Fibroblast of pulmonary artery (primary cell): Measurements from ENCODE around the gene MACROH2A1.

Experiments used
- DNase-seq: peaks from one replicate; pipeline ENCODE4 v3.0.0-alpha.2; 2010; ENCODE audit warnings: low read depth
- H3K4me3 ChIP-seq: replicated peaks from 2 replicates; pipeline ENCODE4 v1.5.1; 2011; ENCODE audit warnings: low read depth, mild to moderate bottlenecking, control low read depth, low read length, moderate library complexity
- CTCF ChIP-seq: IDR thresholded peaks from 2 replicates; pipeline ENCODE4 v1.5.1; 2011; ENCODE audit warnings: mild to moderate bottlenecking, control low read depth, low read length, inconsistent platforms; ENCODE audit errors: missing control alignments

MACROH2A1 gene

GRCh38 chr5:135397084-135397483 is 1.9 kb downstream of the MACROH2A1 start:
- H3K4me3 ChIP-seq, result peak overlapping the region; percentile 82
- no peak for DNase-seq
- no peak for TF ChIP-seq CTCF

- TF ChIP-seq CTCF, result no peak
- DNase-seq, result no peak
- no peak overlapping the region for H3K4me3 ChIP-seq
Observed at GRCh38 chr5:135396459-135397055, 2.5 kb downstream of the MACROH2A1 start.

- no peak overlapping the region for H3K4me3 ChIP-seq
- no peak for TF ChIP-seq CTCF
Observed at GRCh38 chr5:135395866-135396265, 3.2 kb downstream of the MACROH2A1 start.

GRCh38 chr5:135395451-135395850 is 3.6 kb downstream of the MACROH2A1 start:
- H3K4me3 ChIP-seq, result no peak overlapping the region
- TF ChIP-seq CTCF, result no peak
- no peak for DNase-seq

More at GRCh38 chr5:135395866-135396265, 3.2 kb downstream of the MACROH2A1 start:
- DNase-seq, result no peak

GRCh38 chr5:135394095-135394494 is 4.9 kb downstream of the MACROH2A1 start:
- no peak for TF ChIP-seq CTCF
- no peak overlapping the region for H3K4me3 ChIP-seq
- DNase-seq, result no peak

GRCh38 chr5:135393691-135394090 is 5.3 kb downstream of the MACROH2A1 start:
- no peak for DNase-seq
- no peak overlapping the region for H3K4me3 ChIP-seq
- TF ChIP-seq CTCF, result no peak

- no peak for TF ChIP-seq CTCF
- H3K4me3 ChIP-seq, result no peak overlapping the region
- no peak for DNase-seq
Observed at GRCh38 chr5:135393229-135393628, 5.8 kb downstream of the MACROH2A1 start.
